GM19463 (cell line): Measurements from ENCODE around the gene NRXN3.

Experiments
- ATAC-seq: cut with Tn5 transposase; IDR thresholded peaks from one replicate; pipeline ENCODE4 v1.9.1; 2021; ENCODE audit warnings: mild to moderate bottlenecking, moderate library complexity; ENCODE audit not compliant: unreplicated experiment

The NRXN3 gene

DNA sequence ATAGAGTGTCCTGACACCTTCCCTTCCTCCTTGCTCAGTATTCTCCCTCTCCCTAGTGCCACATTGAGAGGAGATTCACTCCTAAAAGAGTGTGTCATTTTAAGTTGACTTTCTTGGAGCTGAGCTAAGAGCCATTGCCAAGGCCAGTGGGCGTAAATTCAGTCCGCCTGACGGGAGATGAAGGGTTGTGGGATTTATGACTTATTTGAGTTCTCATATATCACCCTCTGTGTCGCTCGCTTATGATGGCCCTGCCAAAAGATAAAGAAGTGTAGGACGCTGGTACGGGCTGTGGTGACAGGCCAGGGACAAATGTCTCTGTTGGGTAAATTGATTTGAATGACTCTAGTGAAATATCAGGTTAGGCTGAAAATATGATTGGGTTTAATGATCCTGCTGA is 867.4 kb downstream of the NRXN3 start:
- ATAC-seq: no peak

DNA sequence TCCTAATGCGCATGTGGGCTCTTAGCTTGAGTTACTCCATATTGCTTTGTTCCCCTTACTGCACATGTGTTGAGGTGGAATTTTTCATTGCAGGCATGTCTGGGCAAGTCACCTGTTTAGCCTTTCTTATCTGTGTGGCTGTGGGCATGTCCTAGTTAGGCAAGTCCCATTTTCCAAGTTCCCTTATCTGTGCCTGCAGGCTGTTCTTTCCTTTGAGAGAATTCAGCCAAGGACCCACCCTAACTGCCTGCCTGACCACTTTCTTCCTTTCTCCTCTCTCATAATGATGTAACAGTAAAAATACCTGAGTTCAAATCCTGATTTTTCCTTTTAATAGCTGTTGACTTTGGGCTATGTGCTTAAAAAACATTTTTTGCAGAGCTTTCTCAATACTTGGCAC is 870.6 kb downstream of the NRXN3 start:
- ATAC-seq: no peak

DNA sequence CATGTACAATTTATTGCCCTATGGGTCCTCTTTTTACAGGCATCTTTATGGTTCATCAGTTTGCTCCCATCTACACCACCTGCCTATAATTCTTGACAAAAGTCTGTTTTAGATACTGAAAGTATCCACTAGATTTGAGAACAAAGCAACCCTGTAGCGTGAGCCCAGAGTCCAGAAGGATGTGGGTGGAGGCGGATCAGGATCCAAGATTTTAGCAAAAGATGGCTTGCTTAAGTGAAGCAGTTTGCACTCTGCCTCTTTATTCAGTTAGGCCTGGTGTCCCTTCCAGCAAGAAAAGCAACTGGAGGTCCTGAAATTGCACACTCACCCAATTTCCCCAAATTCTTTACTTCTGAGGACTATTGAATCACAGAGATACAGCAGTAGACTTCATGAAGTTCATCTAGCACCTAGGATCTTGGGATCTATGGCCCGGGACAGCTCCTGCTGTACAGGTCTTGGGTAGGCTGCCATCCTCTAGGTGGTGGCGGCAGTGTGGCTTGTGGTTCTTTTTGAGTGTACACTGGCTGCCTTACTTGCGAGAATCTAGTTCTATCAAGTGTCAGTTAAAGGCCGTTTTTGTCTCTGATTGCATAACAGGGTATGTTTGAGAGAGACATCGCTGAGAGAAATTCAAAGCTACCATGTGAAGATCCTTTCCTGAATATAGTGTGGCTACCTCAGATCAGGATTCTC is 873.2 kb downstream of the NRXN3 start:
- no peak for ATAC-seq

DNA sequence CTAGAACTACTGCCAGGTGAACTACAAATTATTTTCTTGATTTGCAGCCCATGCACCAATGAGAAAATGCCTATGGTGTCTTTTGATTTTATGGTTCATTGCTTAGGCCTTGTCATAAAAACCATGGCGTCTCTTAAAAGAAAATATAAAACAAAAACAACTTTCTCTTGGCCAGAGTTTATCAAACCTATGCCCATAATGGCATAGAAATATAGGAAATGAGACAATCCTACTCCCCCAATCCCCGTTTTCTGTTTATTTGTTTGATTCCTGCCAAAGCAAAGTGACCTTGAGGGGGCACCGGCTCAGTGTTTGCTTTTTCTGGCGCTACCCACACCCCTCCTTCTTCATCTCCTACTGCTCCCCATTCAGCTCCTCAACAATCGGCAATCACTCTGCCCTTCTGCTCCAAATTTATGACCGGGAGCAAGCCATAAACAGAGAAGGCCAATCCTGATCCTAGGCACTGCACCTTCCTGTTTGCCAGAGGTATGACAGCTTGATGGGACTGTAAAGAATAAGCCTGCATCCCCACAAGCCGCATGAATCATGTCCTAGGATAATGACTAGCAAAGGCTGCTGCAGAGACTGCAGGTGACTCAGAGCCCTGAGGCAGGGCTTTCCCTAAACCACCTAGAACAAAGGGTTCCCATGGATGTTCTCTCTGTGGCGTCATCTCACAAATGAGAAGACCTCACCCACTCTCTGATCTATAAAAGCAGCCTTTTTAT is 874.9 kb downstream of the NRXN3 start:
- ATAC-seq: no peak

DNA sequence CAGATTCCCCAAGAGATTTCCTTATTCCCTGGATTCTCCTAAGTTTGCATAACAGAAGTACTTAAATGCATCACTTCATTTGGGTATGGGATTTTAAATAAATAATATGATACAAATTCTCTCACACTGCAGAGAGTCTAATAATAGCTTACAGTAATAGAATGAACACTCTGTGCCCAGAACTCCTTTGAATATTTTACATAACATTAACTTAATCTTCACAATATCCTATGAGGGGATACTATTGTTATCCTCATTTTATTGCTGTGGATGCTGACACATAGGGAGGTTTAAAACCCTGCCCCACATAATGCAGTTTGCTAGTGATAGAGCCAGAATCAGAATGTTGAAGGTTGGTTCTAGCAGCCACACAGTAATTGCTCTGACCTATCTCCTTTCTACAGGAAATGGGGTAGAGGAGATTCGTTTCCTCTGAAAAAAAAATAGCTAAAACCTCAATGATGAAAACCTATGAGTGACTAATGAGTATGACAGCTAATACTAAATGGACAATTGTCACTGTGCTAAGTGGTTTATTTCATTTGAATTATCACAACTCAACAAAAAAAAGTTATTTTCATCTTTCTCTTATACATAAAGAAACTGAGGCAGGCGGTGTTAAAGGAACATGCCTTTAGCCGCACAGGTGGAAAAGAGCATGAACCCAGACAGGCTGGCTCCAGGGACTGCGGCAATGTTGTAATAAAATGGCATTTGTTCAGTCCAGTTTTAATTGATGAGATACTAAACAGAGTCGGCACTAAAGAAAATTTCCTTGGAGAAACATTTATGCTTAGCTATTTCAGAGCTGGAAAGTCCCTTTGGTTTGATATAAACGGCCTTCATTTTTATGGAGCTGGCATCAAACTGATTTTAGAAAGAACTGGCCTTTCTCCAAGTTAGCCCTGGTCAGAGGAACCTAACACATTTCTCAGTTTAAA is 880.9 kb downstream of the NRXN3 start:
- ATAC-seq: no peak

DNA sequence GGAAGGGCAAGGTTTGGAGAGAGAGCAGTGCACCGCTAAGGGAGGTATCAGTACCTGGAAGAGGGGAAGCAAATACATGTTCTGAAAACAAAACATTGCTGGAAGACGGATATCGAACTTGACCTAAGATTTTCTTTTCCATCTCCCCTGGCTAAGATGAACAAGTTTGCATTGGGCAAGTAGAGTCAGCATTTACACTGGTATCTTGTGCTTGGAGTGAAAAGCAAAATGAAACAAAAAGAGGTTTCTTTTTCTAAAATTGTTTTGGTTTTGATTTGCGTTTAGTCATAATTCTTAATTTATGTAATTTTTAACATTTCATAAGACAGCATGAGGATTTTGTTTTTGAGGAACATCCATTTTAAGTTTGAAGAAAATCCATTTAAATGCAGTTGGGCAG is 881.6 kb downstream of the NRXN3 start:
- ATAC-seq: no peak

DNA sequence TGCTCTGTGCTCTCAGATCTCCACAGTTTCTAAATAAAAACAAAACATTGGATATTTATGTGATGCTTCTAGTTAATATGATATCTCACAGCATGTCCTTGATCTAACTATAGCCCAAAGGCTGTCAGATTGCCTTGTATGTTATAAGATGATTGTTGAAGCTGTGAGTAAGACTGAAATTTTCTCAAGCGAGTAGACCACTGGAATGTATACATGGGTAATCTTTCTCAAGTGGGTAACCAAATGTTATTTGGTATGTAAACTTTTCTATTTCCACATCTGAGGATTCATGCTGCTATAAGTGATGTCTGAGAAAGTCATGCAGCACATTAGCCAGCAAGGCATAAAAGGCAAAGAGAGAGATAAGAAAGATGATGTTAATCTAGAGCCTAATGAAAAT is 886.7 kb downstream of the NRXN3 start:
- ATAC-seq: no peak

DNA sequence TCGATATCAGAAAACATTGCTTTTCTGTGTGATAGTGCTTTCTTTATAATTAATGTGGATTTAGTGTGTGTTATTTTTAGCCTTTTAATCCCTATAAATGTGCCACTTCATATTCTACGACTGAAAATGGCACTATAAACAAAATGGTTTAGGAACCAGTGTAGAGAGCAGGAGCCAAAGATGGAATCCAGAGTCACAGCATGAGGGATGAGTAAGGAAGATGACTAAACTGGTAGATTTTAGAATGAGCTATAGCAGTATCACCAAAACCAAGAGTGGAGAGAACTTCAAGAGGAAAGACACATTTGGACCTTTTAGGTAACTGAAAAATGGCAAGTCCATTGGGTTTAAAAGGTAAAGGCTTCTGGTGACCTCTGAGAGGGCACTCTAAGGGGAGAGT is 887.2 kb downstream of the NRXN3 start:
- ATAC-seq: no peak

DNA sequence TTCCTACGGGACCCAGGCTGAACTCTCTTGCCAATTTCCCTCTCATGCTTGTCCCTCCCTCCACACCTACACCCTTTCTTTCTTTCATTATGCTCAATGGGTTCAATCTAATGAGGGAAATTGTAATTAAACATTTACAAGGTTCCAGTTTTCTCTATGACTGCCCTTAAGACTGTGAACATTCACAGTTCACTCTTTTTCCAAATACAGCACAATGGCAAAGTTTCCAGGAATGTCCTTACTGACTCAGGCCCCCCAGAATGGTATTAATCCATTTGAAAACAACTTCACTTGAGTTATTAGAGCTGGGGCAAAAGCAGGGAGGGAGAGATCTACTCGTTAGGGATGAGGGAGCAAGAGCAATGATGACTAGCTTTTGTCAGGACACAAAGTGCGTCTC is 892.1 kb downstream of the NRXN3 start:
- ATAC-seq: no peak

DNA sequence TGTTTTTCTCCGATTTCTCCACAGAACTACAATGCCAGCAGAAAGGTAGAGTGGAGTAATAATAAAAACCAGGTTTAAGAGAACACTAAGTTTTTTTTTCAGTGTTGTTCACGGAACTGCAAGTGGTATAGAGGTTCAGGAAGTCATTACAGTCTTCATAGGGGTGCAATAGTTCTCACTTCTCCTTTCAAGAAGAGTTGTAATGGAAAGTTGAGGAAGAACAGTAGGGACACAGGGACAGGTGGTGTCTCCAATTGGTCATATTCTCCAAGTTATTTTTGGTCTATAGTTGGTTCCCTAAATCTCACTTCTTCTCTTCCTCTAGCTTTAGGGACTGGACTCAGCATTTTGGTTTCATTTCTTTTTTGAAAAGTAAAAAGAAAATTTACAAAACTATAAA is 894.0 kb downstream of the NRXN3 start:
- no peak for ATAC-seq

DNA sequence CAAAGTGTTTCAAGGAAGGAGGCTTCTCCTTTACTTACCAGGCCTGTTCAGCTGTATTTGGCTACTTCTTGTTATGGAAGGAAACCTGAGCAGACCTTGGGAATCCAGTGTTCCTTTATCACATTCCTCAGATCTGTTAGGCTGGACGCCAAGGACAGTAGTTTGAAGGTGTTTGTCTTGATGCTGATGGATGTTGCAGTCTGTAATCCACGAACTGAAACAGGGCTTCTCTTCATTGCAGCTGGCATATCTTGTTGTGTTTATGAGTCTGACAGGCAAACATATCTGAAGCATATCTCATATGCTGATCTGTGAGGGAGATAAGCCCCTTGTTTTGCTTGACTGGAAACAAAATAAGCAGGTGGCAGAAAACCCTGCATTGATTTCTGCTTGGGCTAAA is 904.3 kb downstream of the NRXN3 start:
- no peak for ATAC-seq

DNA sequence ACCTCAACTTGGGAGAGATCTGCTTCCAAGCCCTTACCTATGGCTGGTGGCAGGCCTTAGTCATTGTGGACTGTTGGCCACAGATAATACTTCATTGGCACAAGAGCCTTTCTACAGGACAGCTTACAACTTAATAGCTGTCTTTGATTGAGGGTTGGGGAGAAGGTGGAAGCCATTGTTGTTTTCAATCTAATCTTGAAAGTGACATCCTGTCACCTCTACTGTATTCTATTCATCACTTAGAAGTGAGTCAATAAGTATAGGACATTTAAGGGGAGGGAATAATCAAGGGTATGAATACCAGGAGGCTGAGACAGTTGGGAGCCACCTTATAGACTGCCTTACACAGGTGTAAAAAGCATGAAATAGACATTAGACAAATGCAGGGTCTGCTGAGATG is 906.3 kb downstream of the NRXN3 start:
- ATAC-seq: no peak

DNA sequence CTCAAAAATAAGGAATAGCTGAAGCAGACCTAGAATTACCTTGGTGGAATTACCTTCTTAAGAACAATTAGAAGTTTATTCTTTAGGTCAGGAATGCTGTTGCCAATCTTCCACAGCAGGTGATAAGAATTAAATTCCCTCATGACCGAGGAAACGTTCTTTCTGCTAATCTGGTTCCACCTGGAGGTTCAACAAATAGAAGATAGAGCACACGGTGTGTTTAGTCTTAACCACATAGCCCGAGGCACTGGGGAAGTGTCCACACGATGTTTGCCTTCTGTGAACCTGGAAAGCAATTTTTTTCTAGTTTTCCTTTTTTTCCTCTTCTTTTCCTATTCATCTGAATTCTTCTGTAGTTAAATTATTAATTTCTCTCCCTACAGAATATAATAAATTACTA is 906.9 kb downstream of the NRXN3 start:
- no peak for ATAC-seq

DNA sequence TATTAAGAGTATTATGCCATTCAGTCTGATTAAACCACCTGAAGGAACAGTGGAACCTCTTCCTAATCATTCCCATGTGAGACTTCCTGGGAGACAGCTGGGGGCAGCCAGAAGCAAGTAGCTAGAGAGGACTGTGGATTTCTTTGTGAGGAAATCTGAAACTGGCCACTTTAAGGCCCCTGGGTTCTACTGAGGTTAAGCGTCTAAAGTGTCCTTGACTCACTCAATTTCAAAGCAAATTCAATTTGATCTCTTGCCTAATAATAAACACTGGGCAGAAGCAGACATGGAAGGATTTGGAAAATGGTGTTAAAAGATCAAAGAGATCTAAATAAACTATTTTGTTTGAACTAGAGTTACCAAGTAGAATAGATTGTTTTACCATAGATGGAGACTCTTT is 909.9 kb downstream of the NRXN3 start:
- no peak for ATAC-seq

DNA sequence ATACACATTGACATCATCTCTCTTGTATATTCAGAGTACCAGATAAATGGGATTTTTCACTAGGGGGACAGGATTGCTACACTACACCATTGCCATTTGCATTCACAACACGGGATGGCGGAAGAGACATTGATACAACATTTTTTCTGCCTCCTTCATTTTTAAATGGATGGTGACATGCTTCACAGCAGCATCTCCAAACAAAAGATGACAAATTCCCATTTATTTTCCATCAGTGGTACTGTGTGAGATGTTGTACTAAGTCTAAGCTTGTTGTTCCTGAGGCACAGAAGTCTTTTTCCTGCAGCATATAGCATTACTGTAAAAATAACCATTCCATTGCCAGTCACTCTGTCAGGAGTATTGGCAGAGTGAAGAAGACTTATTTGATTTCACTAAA is 912.7 kb downstream of the NRXN3 start:
- ATAC-seq: no peak

DNA sequence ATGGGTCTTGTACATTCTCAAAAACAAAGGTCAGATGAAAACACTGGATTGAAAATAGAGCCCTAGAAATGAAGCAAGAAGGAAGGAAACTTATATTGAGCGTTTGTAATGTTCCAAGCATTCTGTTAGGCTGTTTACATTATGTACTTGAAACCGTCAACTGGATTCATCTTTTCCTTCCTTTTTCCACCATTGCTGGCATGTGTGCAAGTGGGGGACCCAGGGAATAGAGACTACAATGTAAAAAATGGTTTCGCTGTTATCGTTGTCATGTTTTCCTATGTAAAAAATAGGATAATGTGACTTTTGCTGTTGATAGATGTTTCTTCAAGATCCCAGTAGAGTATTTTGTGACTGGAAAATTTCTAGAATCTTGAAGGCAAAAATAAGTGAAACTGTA is 913.2 kb downstream of the NRXN3 start:
- no peak for ATAC-seq

DNA sequence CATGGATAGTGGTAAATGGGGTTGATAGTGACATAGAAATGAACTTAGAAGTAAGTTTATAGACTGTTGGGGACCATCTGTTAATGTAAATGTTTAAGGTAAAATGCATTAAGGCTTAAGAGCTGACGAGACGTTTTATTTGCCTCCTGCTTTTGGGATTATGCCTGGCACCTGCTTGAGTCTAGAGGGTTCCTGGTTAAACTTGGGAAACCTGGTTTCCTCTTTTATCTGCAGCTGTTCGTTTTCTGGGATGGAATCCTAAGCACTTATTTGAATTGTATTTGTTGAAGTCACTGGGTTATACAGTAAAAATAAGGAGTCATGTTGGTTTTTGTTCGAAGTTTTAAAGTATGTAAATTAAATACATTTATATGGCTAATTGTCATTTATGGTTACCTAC is 914.7 kb downstream of the NRXN3 start:
- no peak for ATAC-seq

DNA sequence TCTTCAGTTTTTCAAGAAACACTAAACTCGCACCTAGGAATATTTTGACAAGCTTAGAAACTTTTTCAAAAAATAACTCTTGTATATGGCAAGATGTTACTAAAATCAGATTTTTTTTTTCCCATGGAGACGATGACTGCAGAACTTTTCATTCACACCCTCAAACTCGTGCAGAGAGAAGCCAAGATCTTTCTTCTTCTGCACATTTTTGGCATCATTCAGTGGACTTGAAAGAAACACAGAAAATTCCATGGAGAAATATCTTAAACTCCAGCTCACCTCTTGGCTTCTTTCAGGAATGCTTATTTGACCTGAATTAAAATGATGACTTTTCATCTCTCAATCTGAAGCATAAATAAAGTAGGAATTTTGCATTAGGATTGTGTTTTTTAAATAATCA is 919.4 kb downstream of the NRXN3 start:
- ATAC-seq: no peak

DNA sequence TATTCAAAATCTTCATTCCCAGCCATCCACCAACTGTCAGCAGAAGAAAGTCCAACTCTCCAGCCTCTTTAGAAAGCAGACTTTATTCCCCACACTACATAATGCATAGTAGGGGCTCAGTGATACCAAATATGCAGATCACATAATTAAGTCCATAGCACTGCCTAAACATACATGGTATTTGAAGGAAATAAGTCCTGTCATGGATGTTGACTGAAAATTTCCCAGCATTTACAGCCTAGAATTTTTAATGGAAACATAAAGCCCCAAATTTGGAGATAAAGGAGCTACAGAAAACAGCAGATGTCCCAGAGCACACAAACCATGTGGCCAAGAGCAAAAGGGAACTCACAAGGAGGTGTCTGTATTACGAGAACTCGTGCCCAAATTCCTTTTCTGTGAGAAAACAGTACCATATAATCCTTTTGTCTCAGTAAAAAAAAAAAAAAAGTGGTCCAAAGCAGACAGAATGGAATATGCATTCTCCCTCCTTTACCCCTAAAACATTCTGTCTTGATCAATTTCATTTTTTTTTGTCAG is 920.5 kb downstream of the NRXN3 start:
- ATAC-seq: no peak

DNA sequence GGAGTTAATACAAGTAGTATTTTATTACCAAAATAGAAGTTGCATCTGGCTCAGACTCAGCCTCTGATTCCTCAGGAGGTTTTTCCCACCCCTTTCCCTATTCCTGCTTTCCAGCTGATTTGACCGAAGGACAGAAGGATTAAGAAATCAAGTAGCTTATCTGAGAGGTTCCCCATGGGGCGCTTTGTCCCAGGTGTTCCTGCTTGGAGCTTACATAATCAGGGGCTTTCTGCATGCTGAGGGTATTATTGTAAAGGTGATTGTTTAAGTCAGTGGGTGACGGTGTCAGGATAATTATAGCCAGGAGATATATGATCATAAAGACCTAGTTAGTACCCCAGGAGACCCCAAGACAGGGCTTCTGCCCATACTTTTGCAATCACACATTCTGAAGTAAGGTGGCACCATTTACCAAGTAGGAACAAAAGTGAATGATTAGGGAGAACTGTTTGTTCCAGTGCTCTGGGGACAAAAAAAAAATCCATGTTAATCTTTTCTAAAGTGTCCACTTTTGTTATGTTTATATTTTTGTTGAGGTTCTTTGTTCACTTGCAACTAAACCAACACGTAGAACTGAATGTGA is 921.3 kb downstream of the NRXN3 start:
- ATAC-seq: no peak

DNA sequence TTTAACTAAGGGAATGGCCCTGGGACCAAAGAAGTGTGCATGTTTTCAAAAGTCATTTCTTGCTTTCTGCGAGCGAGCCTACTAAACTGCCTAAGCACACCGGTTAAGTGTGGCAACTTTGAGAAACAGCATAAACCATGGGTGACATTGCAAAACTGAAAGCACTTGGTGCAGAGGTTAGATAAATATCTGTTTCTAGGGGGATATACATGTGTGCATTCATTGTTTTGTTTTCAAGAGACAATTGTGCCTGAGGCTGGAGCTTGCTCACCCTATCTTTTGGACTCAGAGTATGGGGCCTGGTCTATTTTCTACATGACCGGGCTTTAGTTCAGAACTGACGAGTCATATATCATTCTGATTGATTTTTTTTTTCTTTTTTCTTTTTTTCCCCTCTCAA is 923.4 kb downstream of the NRXN3 start:
- no peak for ATAC-seq
